HepG2 (cell line): ENCODE data around the gene SIRPA. TPM values are rescaled to one million over a fixed set of nuclear protein-coding genes. Genes with fewer than 3 reads are reported as not detected.

Source experiments
- ATAC-seq: fragments of 200-7000 bp; cut with Tn5 transposase; 3 replicates; pipeline ENCODE4 v1.9.1; 2020; ENCODE audit warnings: mild to moderate bottlenecking, moderate library complexity
- BruUV-seq: library from RNA; stranded (reverse); fragments of 400-500 nt; replicated peaks from 2 replicates; lab custom pipeline; 2021; lab: Mats Ljungman, UMichigan
- CTCF ChIA-PET: fragments of 300-600 bp; formaldehyde crosslinking; extraction: SDS; loops from one replicate; lab custom pipeline; 2021; ENCODE audit warnings: low total read pairs, inconsistent platforms, low intra/inter-chr PET ratio; lab: Yijun Ruan, JAX
- POLR2A ChIA-PET: fragments of 350-600 bp; sonication (Branson Sonifier 250); formaldehyde crosslinking; loops from one replicate; lab custom pipeline; 2020; ENCODE audit warnings: antibody characterized with exemption, inconsistent platforms; lab: Yijun Ruan, JAX
- DNase-seq: peaks from one replicate; pipeline ENCODE4 v3.0.0-alpha.2; 2015; ENCODE audit warnings: low spot score
- FAIRE-seq: peaks from 3 replicates; lab custom pipeline; 2011; peaks lifted over from hg19 to GRCh38; lab: Jason Lieb, UNC
- H2AFZ ChIP-seq: one replicate; pipeline ENCODE4 v1.6.1; 2011; ENCODE audit warnings: low read length, inconsistent platforms
- H3K27ac ChIP-seq: fragments of 300-600 bp; 3 replicates; pipeline ENCODE4 v1.8.0; 2011; ENCODE audit warnings: mixed run types, mild to moderate bottlenecking, mixed read lengths, low read length, inconsistent platforms; ENCODE audit not compliant: insufficient read depth; ENCODE audit errors: extremely low read length
- H3K27me3 ChIP-seq, 2 experiments: fragments of 200-600 bp in 1 of 2; 2 replicates in 1 of 2; 3 replicates in 1 of 2; pipeline versions ENCODE4 v1.6.0 to v1.8.0; 2011; ENCODE audit warnings: low read length in 2 of 2, mild to moderate bottlenecking in 2 of 2, moderate library complexity in 2 of 2, inconsistent platforms in 1 of 2; ENCODE audit not compliant: insufficient read depth in 2 of 2, control insufficient read depth in 1 of 2
- H3K36me3 ChIP-seq, 2 experiments: fragments of 200-600 bp in 1 of 2; replicated peaks in 1 of 2; 2 replicates in 1 of 2; 3 replicates in 1 of 2; pipeline versions ENCODE4 v1.5.1 to v1.8.0; 2011; ENCODE audit warnings: low read length in 2 of 2, inconsistent platforms in 1 of 2; ENCODE audit not compliant: insufficient read depth in 2 of 2, control insufficient read depth in 1 of 2
- H3K4me1 ChIP-seq: 2 replicates; pipeline ENCODE4 v1.5.1; 2012; ENCODE audit warnings: low read length, inconsistent platforms; ENCODE audit not compliant: insufficient read depth
- H3K4me2 ChIP-seq: 2 replicates; pipeline ENCODE4 v1.6.0; 2011; ENCODE audit warnings: low read depth, low read length, inconsistent platforms
- H3K4me3 ChIP-seq, 3 experiments: fragments of 200-600 bp in 1 of 3; sonication (generic), shearing (Covaris generic) in 1 of 3; replicated peaks in 1 of 3; 2 replicates each; pipeline ENCODE4 v1.5.1; 2011 to 2016; ENCODE audit warnings: low read length in 3 of 3, inconsistent platforms in 2 of 3, low read depth in 2 of 3, mild to moderate bottlenecking in 2 of 3, control low read depth in 1 of 3, mixed read lengths in 1 of 3; ENCODE audit not compliant: insufficient read depth in 1 of 3
- H3K79me2 ChIP-seq: one replicate; pipeline ENCODE4 v1.6.1; 2011; ENCODE audit warnings: low read length, inconsistent platforms; ENCODE audit not compliant: insufficient read depth
- H3K9ac ChIP-seq: 2 replicates; pipeline ENCODE4 v1.6.0; 2011; ENCODE audit warnings: mild to moderate bottlenecking, low read depth, low read length, inconsistent platforms; ENCODE audit not compliant: insufficient read depth
- H3K9me3 ChIP-seq: 2 replicates; pipeline ENCODE4 v1.5.1; 2012; ENCODE audit warnings: mild to moderate bottlenecking, low read length
- H4K20me1 ChIP-seq: 2 replicates; pipeline ENCODE4 v1.6.0; 2011; ENCODE audit warnings: inconsistent platforms, mild to moderate bottlenecking, low read length, moderate library complexity; ENCODE audit not compliant: insufficient read depth
- CBX5 ChIP-seq: sonication (generic); formaldehyde crosslinking; IDR thresholded peaks from 2 replicates; pipeline ENCODE4 v1.4.0; 2020; ENCODE audit warnings: missing genetic modification reagents, borderline replicate concordance
- CEBPB ChIP-seq: IDR thresholded peaks from 2 replicates; pipeline ENCODE4 v1.6.1; 2011; ENCODE audit warnings: low read depth, low read length, improper control_type of control experiment, borderline replicate concordance
- CREB1 ChIP-seq, 2 experiments: fragments of 450-650 bp in 1 of 2; IDR thresholded peaks; 2 replicates each; pipeline ENCODE4 v1.6.1; 2016 to 2017; ENCODE audit warnings: control low read depth in 1 of 2, mild to moderate bottlenecking in 1 of 2, missing compliant biosample characterization in 1 of 2, missing genetic modification characterization in 1 of 2
- ZKSCAN8 ChIP-seq: IDR thresholded peaks from 2 replicates; pipeline ENCODE4 v1.6.1; 2016; ENCODE audit warnings: borderline replicate concordance, missing genetic modification reagents, missing compliant biosample characterization
- ZMYM2 ChIP-seq: sonication (generic); formaldehyde crosslinking; IDR thresholded peaks from 2 replicates; pipeline ENCODE4 v1.8.0; 2022; ENCODE audit warnings: mild to moderate bottlenecking, missing genetic modification reagents
- ZNF432 ChIP-seq: sonication (generic); formaldehyde crosslinking; IDR thresholded peaks from 2 replicates; pipeline ENCODE4 v1.5.0; 2020; ENCODE audit warnings: missing genetic modification reagents, mild to moderate bottlenecking, borderline replicate concordance
- ZNF564 ChIP-seq: sonication (generic); formaldehyde crosslinking; IDR thresholded peaks from 2 replicates; pipeline ENCODE4 v1.8.1; 2023; ENCODE audit warnings: mild to moderate bottlenecking, missing genetic modification reagents
- WGBS: methylation state at CpG from one replicate; pipeline ENCODE4 v1.1.6; 2017; ENCODE audit warnings: low lambda C conversion rate; 5-methylcytosine and 5-hydroxymethylcytosine counted together
- in situ Hi-C: cut with HindIII; loops from 2 replicates; pipeline ENCODE4 v1.10.0; 2017; ENCODE audit warnings: low pct_unique_long_range_greater_than_20kb; ENCODE audit not compliant: extremely low pct_ligation_motif_present
- intact Hi-C: fragments of 100-400 bp; cut with micrococcal nuclease; formaldehyde crosslinking; loops from one replicate; pipeline ENCODE4 v1.10.0; 2022; ENCODE audit not compliant: unreplicated experiment
- polyA plus RNA-seq, 8 experiments: library from polyadenylated mRNA; depleted of rRNA in 3 of 8; stranded (reverse) in 7 of 8; unstranded in 1 of 8; fragments of >200 nt; fragmentation: Illumina TruSeq in 4 of 8; extraction: Trizol in 4 of 8; gene quantifications; 2 replicates each; pipeline versions ENCODE4 v1.2.1 to v1.2.3, GENCODE V29; 2011 to 2016; ENCODE audit warnings: low read depth in 4 of 8, missing spikeins in 1 of 8, mixed read lengths in 1 of 8; ENCODE audit not compliant: insufficient read depth in 1 of 8
- total RNA-seq, 5 experiments: library from RNA; depleted of rRNA; stranded (reverse); fragments of >200 nt; fragmentation: Illumina TruSeq; extraction: Trizol; gene quantifications; 2 replicates each; pipeline ENCODE4 v1.2.3, GENCODE V29; 2016; ENCODE audit warnings: low read depth in 1 of 5
- TF ChIP-seq, protein P1 (sequence below): sonication (generic); formaldehyde crosslinking; conservative IDR thresholded peaks from 2 replicates; pipeline ENCODE4 v1.5.0; 2020; ENCODE audit warnings: missing genetic modification reagents

The SIRPA gene
- total and polyA plus RNA-seq, 2 of the 13 experiments (the other 11 are each of a cell fraction or from before 2014, with no cell fraction given) = 7.2 to 17.6 TPM

DNA sequence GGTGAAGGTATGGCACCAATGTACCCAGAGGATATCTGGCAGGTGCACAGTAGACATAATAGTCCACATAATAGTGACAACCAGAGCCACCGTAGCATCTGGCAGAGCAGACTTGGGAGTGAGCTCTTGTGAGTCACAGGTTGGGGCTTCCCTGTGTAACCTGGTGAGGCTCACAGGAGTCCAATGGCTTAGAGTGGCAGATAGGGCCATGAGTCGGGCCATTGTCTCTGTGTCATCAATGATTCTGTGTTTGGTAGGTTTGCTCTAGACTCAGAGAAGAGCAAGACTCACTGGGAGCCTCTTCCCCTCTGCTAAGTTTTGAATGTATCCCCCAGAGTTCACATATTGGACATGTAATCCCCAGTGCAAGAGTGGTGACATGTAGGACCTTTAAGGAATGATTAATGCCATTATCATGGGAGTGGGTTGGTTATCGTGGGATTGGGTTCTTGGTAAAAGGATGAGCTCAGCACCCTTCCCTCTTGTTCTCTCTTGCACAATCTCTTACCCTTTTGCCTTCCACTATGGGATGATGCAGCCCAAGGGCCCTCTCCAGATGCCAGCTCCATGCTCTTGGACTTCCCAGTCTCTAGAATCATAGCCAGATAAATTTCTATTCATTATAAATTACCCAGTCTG is 22.6 kb upstream of the SIRPA start:
- 29% methylated on average over 3 of the region's 3 CpGs for WGBS
- Histone ChIP-seq H3K4me1 (peaks cover 62% of the 10 kb centered on the region), H3K9me3 (no peaks in the 10 kb centered on the region)
- in situ Hi-C loops = no loop called here
- TF ChIP-seq ZNF564 (peak; percentile 95; the same call in 1 of the 2 replicates), ZMYM2 (CRISPR knock-in tag) (0 out of 2 replicates have a peak, but pooled peaks have one; percentile 17), CEBPB (peak; percentile 53; the same call in 1 of the 2 replicates), ZNF432 (CRISPR knock-in tag) (0 out of 2 replicates have a peak, but pooled peaks have one; percentile 14), CBX5 (CRISPR knock-in tag) (no peak), CREB1 (IDR thresholded peaks at IDR 0.05) (0 out of 2 replicates have a peak, but pooled peaks have one; percentile 17), CREB1 (CRISPR knock-in tag; IDR thresholded peaks at IDR 0.05) (no peak), ZKSCAN8 (CRISPR knock-in tag) (0 out of 2 replicates have a peak, but pooled peaks have one; percentile 9)
- TF ChIP-seq, protein P1, sequence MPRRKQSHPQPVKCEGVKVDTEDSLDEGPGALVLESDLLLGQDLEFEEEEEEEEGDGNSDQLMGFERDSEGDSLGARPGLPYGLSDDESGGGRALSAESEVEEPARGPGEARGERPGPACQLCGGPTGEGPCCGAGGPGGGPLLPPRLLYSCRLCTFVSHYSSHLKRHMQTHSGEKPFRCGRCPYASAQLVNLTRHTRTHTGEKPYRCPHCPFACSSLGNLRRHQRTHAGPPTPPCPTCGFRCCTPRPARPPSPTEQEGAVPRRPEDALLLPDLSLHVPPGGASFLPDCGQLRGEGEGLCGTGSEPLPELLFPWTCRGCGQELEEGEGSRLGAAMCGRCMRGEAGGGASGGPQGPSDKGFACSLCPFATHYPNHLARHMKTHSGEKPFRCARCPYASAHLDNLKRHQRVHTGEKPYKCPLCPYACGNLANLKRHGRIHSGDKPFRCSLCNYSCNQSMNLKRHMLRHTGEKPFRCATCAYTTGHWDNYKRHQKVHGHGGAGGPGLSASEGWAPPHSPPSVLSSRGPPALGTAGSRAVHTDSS = no peak
- TF ChIP-seq, all 625 proteins: peak for 6
- Histone ChIP-seq H2AFZ (no peak overlapping the region), H3K27me3 (no peaks in the 10 kb centered on the region), H3K4me2 (no peak overlapping the region), H4K20me1 (no peaks in the 10 kb centered on the region), H3K36me3 (no peaks in the 10 kb centered on the region), H3K79me2 (no peaks in the 10 kb centered on the region), H3K27ac (no peak overlapping the region), H3K4me3 (no peak overlapping the region), H3K9ac (no peak overlapping the region)
- DNase-seq (no peak), ATAC-seq (no peak; the same call in 2 of the 3 replicates), FAIRE-seq (no peak)
- ChIA-PET POLR2A (interaction anchor here (1.2 to 1.9 kb wide), 2 partner anchors 10 to 44 kb away, joined by 4 read pairs; no protein-coding TSS in a partner anchor), CTCF (no interaction called here)
- no TSS peak for BruUV-seq
- intact Hi-C loops = loop anchor here (1.0 kb wide), 1 partner anchor 61 kb away; no protein-coding TSS in a partner anchor
